PFSK-1 (cell line): ENCODE measurements around the gene IFRD1.

Experiments
- POLR2AphosphoS5 ChIP-seq: IDR thresholded peaks from 2 replicates; pipeline ENCODE4 v1.6.1; 2012; ENCODE audit warnings: low read depth, mild to moderate bottlenecking, control low read depth, low read length, moderate library complexity
- REST ChIP-seq, 2 experiments: IDR thresholded peaks; 2 replicates each; pipeline versions ENCODE4 v1.6.1 to v1.8.0; 2011 to 2012; ENCODE audit warnings: low read depth in 2 of 2, low read length in 2 of 2, control low read depth in 1 of 2, inconsistent platforms in 1 of 2, mild to moderate bottlenecking in 1 of 2, moderate library complexity in 1 of 2; ENCODE audit not compliant: insufficient read depth in 1 of 2
- SIN3A ChIP-seq: IDR thresholded peaks from 2 replicates; pipeline ENCODE4 v1.6.1; 2012; ENCODE audit warnings: mild to moderate bottlenecking, low read length, moderate library complexity, borderline replicate concordance; ENCODE audit not compliant: insufficient read depth
- TAF1 ChIP-seq: IDR thresholded peaks from 2 replicates; pipeline ENCODE4 v1.6.1; 2012; ENCODE audit warnings: low read length, control low read depth, borderline replicate concordance; ENCODE audit not compliant: insufficient read depth

GRCh38 chr7:112433289-112433688 lies 17.0 kb upstream of the IFRD1 start:
- no peak for TF ChIP-seq POLR2AphosphoS5
- no peak for TF ChIP-seq TAF1
- TF ChIP-seq REST (IDR thresholded peaks at IDR 0.05; ENCODE audit: insufficient read depth in 1 of 2, low read depth in 2 of 2, low read length in 2 of 2), result no peak
- no peak for TF ChIP-seq SIN3A
